Measurements from ENCODE around the gene AOAH. TPM values are rescaled to one million over a fixed set of nuclear protein-coding genes. Genes with fewer than 3 reads are reported as not detected.
"Not testable (repeated sequence)": the region's sequence is repeated elsewhere in the genome, so short reads cannot be mapped to it uniquely, and the experiment has no call there.

Gene AOAH
- total RNA-seq, 1 experiment from 2014 or later = 1.3 TPM

DNA sequence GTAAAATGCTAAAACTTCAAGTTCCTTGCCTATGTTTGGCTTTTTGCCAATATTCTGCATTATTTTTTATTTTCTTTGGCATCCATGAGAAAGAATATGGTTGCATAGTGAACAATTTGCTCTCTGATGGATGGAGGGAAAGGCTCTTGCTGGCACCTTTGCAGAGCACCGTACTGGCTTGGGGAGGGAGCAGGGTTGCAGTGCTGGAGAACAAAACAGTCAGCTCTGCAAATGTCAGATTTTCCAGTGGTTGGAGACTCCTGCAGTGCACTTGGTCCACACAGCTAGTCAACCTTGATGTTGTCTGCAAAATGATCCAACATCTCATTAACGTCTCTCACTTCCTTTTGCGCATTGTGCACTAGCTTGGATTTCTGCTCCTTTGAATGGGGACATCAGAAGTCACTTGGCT is 233.9 kb downstream of the AOAH start:
- H3K27ac ChIP-seq = no peak overlapping the region
- H3K4me1 ChIP-seq = no peaks in the 10 kb centered on the region
- H3K36me3 ChIP-seq = no peaks in the 10 kb centered on the region
- no peaks in the 10 kb centered on the region for H3K27me3 ChIP-seq
- 0 out of 2 replicates have a peak, but pooled peaks cover 8% of the 10 kb centered on the region for H3K9me3 ChIP-seq (replicated peaks)
- H3K4me3 ChIP-seq = no peak overlapping the region
- DNase-seq = no peak

GRCh38 chr7:36488672-36489071 is 235.6 kb downstream of the AOAH start:
- H3K27me3 ChIP-seq; H3K9me3 ChIP-seq (replicated peaks); H3K4me3 ChIP-seq; H3K27ac ChIP-seq; H3K36me3 ChIP-seq; DNase-seq; H3K4me1 ChIP-seq: not testable (repeated sequence)

DNA sequence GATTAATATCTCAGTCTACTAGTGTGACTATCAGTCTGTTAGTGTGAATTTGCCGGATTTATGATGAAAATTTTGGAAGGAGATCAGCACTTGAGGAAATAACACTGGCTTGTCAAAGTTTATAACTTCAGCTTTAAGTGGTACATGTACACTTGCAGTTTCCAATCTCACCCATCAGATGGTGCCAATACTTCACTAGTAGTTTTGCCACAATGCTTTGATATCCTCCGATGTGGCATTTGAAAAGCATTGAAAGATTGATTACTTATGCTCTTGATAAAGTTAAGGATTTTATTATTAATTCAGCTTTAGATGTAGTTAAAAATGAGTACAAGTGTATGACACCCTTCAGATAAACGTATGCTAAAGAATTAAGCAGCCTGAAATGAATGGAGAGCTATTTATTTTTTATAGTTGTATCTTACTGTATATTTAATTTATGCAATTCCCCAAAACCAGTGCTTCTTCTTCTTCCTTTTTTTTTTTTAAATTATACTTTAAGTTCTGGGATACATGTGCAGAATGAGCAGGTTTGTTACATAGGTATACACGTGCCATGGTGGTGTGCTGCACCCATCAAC is 236.4 kb downstream of the AOAH start:
- H3K27me3 ChIP-seq = no peaks in the 10 kb centered on the region
- no peak overlapping the region for H3K4me3 ChIP-seq
- 0 out of 2 replicates have a peak, but pooled peaks cover 6% of the 10 kb centered on the region for H3K9me3 ChIP-seq (replicated peaks)
- H3K4me1 ChIP-seq = no peaks in the 10 kb centered on the region
- peak; percentile 34 to 79 for DNase-seq
- no peaks in the 10 kb centered on the region for H3K36me3 ChIP-seq
- H3K27ac ChIP-seq = no peak overlapping the region

DNA sequence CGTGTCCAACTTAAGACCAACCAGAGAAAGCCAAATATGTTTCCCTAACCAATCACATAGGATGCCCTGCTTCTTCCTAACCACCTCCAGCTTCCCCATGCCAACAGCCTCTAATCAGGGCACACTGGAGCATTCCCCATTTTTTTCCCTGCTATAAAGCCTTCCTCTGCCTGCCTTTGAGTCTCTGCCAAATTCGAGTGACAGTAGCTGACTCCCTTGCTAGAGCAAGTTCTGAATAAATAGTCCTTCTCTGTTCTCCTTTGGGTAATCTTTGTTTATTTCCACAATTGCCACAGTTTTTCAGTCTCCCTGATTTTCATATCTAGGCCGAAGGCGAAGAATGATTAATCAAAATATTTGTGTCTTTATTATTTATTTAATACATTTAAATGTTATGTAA is 238.0 kb downstream of the AOAH start:
- Histone ChIP-seq H3K27me3 (no peaks in the 10 kb centered on the region), H3K27ac (no peak overlapping the region), H3K36me3 (no peaks in the 10 kb centered on the region), H3K4me3 (no peak overlapping the region), H3K4me1 (no peaks in the 10 kb centered on the region), H3K9me3 (replicated peaks) (0 out of 2 replicates have a peak, but pooled peaks cover 6% of the 10 kb centered on the region)
- no peak for DNase-seq

GRCh38 chr7:36484265-36484664 is 240.0 kb downstream of the AOAH start:
- H3K9me3 ChIP-seq (replicated peaks) = peaks cover 6% of the 10 kb centered on the region; the same call in 1 of the 2 replicates
- H3K27ac ChIP-seq = no peak overlapping the region

DNA sequence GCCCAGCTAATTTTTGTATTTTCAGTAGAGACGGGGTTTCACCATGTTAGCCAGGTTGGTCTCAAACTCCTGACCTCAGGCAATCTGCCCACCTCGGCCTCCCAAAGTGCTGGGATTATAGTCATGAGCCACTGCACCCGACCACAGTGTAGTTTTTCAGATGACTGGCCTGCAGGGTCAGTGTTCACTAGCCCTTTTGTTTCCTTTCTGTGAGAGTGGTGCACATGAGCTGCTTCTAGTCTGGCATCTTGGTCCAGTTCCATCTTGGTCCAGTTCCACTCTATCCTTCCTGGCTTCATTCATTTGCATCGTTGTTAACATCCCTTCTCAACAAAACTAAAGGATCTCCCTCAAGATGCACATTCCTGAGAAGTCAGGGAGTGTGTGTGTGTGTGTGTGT is 240.4 kb downstream of the AOAH start:
- not testable (repeated sequence) for H3K9me3 ChIP-seq (replicated peaks); H3K27me3 ChIP-seq; H3K4me3 ChIP-seq; H3K4me1 ChIP-seq; DNase-seq; H3K36me3 ChIP-seq; H3K27ac ChIP-seq

More at GRCh38 chr7:36484265-36484664, 240.0 kb downstream of the AOAH start:
- Histone ChIP-seq H3K36me3 (no peaks in the 10 kb centered on the region), H3K27me3 (no peaks in the 10 kb centered on the region), H3K4me3 (no peak overlapping the region), H3K4me1 (no peaks in the 10 kb centered on the region)
- no peak for DNase-seq

GRCh38 chr7:36478745-36479144 is 245.5 kb downstream of the AOAH start:
- Histone ChIP-seq H3K4me3 (no peak overlapping the region), H3K36me3 (no peaks in the 10 kb centered on the region), H3K9me3 (replicated peaks) (no peaks in the 10 kb centered on the region; the same call in 1 of the 2 replicates), H3K4me1 (peaks cover 8% of the 10 kb centered on the region; the same call in 1 of the 2 replicates), H3K27ac (no peak overlapping the region), H3K27me3 (no peaks in the 10 kb centered on the region)
- DNase-seq = no peak

DNA sequence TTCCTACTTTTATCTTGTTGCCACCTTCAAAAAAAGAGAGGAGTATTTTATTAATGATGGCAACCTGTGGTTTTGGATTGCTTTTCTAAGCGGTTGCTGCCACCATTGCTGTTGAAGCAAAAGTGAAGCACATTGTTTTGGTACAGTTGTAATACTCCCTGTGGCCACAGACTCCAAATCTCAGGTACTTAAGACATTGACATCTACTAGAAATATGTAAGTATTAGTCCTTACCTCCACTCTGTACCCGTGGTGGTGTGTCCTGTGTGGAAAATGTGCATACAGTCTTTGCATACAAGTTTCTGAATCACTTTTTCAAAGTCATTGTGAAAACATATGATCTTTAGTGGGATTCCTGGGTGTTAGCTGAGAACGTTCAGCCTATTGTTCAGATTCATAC is 248.9 kb downstream of the AOAH start:
- Histone ChIP-seq H3K4me1 (peaks cover 11% of the 10 kb centered on the region; the same call in 1 of the 2 replicates), H3K27me3 (no peaks in the 10 kb centered on the region), H3K36me3 (no peaks in the 10 kb centered on the region), H3K27ac (no peak overlapping the region), H3K4me3 (no peak overlapping the region), H3K9me3 (replicated peaks) (no peaks in the 10 kb centered on the region; the same call in 1 of the 2 replicates)
- DNase-seq = no peak

GRCh38 chr7:36475011-36475342 is 249.3 kb downstream of the AOAH start:
- Histone ChIP-seq H3K27ac (no peak overlapping the region), H3K27me3 (no peaks in the 10 kb centered on the region), H3K4me1 (peaks cover 11% of the 10 kb centered on the region; the same call in 1 of the 2 replicates), H3K4me3 (no peak overlapping the region), H3K9me3 (replicated peaks) (no peaks in the 10 kb centered on the region; the same call in 1 of the 2 replicates), H3K36me3 (no peaks in the 10 kb centered on the region)
- DNase-seq = no peak

GRCh38 chr7:36474283-36475010 is 249.8 kb downstream of the AOAH start:
- Histone ChIP-seq H3K27ac (peak overlapping the region; percentile 19; the same call in 1 of the 2 replicates), H3K4me1 (peaks cover 11% of the 10 kb centered on the region; the same call in 1 of the 2 replicates), H3K27me3 (no peaks in the 10 kb centered on the region), H3K9me3 (replicated peaks) (no peaks in the 10 kb centered on the region; the same call in 1 of the 2 replicates), H3K36me3 (no peaks in the 10 kb centered on the region), H3K4me3 (no peak overlapping the region)
- DNase-seq = peak in 1 of 2 experiments; percentile 15

DNA sequence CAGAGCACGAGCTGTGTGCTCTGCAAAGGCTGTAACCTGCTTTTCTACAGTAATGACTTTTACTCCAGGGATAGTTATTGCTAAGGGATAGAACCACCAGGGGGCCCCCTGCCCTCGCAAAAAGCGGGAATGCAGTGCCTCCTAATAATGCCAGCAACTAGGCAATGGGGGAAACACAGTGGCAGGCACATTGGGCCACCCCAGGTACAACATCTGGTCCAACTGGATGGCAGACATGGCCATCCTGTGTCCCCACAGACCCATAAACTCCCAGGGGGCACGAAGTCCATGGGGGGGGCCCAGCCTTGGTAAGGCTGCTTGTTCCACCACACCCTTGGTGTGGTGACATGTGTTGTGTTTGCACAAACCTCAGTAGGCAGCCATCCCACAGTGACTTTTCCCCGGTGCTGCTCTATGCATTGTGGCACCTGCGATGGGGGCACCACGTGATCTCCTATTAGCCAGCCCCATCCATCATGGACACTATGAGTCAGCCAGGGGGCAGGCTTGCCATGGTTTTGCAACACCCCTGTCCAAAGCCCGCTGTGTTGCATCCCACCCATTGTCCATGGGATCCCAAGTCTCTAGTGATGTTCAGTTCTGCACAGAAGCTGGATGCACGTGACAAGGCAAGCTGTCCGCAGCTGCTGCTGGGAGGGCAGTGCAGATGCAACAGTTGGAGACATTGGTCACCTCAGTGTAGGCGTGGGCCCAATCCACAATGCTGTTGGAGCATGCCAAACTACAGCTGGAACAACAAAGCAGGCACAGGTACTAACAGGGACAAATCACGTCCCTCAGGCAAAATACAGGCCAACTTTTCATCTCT is 250.6 kb downstream of the AOAH start:
- Histone ChIP-seq H3K27me3 (no peaks in the 10 kb centered on the region), H3K27ac (peak overlapping the region; percentile 19; the same call in 1 of the 2 replicates), H3K4me3 (no peak overlapping the region), H3K4me1 (peaks cover 11% of the 10 kb centered on the region; the same call in 1 of the 2 replicates), H3K36me3 (no peaks in the 10 kb centered on the region), H3K9me3 (replicated peaks) (no peaks in the 10 kb centered on the region)
- peak; percentile 70 to 78 for DNase-seq

DNA sequence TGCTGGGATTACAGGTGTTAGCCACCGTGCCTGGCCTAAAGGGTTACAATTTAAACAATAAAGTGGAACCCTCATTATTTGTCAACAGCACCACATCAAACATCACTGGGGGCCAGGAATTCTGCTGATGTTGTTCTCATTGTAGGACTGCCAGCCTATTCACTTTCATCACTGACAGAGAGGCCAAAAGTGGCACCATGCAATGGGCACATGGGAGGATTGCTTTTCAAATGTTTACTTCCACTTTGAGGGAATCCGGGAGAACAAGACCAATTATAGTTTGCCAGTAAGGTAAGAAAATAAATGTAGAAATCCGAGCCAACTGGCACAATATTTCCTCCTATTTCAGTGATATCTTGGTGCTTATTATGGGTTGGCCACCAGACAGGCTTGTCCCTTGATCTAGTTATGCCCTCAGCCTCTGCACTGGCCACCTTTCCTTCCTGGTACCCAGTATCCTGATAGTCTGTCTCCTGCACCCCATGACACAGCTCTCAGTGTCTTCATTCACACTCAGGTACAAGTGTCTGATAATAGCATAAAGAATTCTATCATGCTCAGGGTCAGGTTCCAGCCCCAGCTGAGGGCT is 252.1 kb downstream of the AOAH start:
- Histone ChIP-seq H3K27me3 (no peaks in the 10 kb centered on the region), H3K27ac (no peak overlapping the region), H3K9me3 (replicated peaks) (no peaks in the 10 kb centered on the region), H3K4me1 (peaks cover 11% of the 10 kb centered on the region; the same call in 1 of the 2 replicates), H3K36me3 (no peaks in the 10 kb centered on the region), H3K4me3 (no peak overlapping the region)
- no peak for DNase-seq

GRCh38 chr7:36469236-36469635 is 255.1 kb downstream of the AOAH start:
- Histone ChIP-seq H3K36me3 (no peaks in the 10 kb centered on the region; the same call in 1 of the 2 replicates), H3K9me3 (replicated peaks) (no peaks in the 10 kb centered on the region), H3K27me3 (no peaks in the 10 kb centered on the region), H3K4me1 (peaks cover 7% of the 10 kb centered on the region; the same call in 1 of the 2 replicates), H3K4me3 (no peak overlapping the region), H3K27ac (no peak overlapping the region)
- DNase-seq = no peak

DNA sequence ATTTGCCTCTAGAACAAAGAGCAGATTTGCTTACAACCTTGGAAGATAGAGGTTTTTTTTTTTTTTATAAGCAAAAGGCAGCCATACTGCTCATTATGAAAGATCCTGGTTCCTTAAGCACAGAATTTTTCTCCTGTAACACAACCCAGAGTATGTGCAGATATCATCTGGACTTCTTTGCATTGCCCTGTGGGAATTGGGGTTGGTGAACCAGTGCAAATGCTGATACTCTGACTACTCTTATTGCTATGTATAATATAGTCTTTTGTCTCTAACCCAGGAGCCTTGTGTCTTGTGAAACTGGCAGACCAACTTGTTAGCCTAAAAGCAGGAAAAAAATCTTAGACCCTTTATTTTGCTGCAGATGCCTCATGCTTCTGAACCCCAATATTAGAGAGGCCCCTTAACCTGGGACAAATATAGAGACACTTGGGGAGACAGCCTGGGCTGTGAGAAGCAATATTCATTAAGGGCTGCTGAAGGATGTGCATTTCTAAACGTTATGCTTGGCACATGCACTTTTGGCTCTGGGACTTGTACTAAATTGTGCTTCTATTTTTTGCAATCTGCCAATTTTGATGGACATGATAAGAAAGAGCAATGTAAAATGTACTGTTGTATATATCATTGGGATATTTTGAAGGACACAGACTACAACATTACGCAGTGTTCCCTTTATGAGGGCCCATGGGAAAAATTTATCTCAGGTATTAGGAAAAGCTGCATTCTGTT is 255.8 kb downstream of the AOAH start:
- Histone ChIP-seq H3K9me3 (replicated peaks) (no peaks in the 10 kb centered on the region), H3K36me3 (no peaks in the 10 kb centered on the region; the same call in 1 of the 2 replicates), H3K27ac (no peak overlapping the region), H3K27me3 (no peaks in the 10 kb centered on the region), H3K4me3 (no peak overlapping the region), H3K4me1 (peaks cover under 1% of the 10 kb centered on the region; the same call in 1 of the 2 replicates)
- DNase-seq = no peak
